ENCODE results near the gene TMEM132D. TPM values are rescaled to one million over a fixed set of nuclear protein-coding genes. Genes with fewer than 3 reads are reported as not detected.

Gene TMEM132D
- total and polyA plus RNA-seq, 2 experiments from 2014 or later: not detected

GRCh38 chr12:129163861-129164260, 740.0 kb downstream of the TMEM132D start:
- no peak overlapping the region for H3K4me2 ChIP-seq (ENCODE audit: unreplicated experiment)
- no peaks in the 10 kb centered on the region for H3K36me3 ChIP-seq (ENCODE audit: low read depth)
- H3F3A ChIP-seq (ENCODE audit: insufficient read depth): no peaks in the 10 kb centered on the region
- H3K27me3 ChIP-seq (replicated peaks; ENCODE audit: insufficient read depth): no peaks in the 10 kb centered on the region
- no peak for TF ChIP-seq EZH2 (IDR thresholded peaks at IDR 0.05; ENCODE audit: insufficient read depth, poor library complexity, severe bottlenecking)
- no peak overlapping the region for H3K27ac ChIP-seq
- H3K9ac ChIP-seq: no peak overlapping the region
- no peaks in the 10 kb centered on the region for H3K9me3 ChIP-seq (ENCODE audit: low read depth)
- no peaks in the 10 kb centered on the region for H4K20me1 ChIP-seq (ENCODE audit: insufficient read depth)
- no peak for DNase-seq
- 9 to 12% methylated on average over 6 of the region's 6 CpGs for WGBS, 2 experiments (ENCODE audit: low coverage in 1 of 2, low lambda C conversion rate in 2 of 2, missing lambda C conversion rate in 2 of 2)
- no peaks in the 10 kb centered on the region for H3K9me2 ChIP-seq (ENCODE audit: insufficient read depth)
- H3K4me3 ChIP-seq: no peak overlapping the region
- H3K79me2 ChIP-seq (ENCODE audit: insufficient read depth): no peaks in the 10 kb centered on the region
- H3K4me1 ChIP-seq (ENCODE audit: insufficient read depth): no peaks in the 10 kb centered on the region
- no peak overlapping the region for H2AFZ ChIP-seq
- in situ Hi-C loops (cut with MboI): no loop called here

- WGBS, 2 experiments (ENCODE audit: low coverage in 1 of 2, low lambda C conversion rate in 2 of 2, missing lambda C conversion rate in 2 of 2): 12 to 13% methylated on average over 4 of the region's 4 CpGs
- Histone ChIP-seq H3K9me3 (ENCODE audit: low read depth) (no peaks in the 10 kb centered on the region), H3F3A (ENCODE audit: insufficient read depth) (no peaks in the 10 kb centered on the region), H3K36me3 (ENCODE audit: low read depth) (no peaks in the 10 kb centered on the region), H3K4me1 (ENCODE audit: insufficient read depth) (no peaks in the 10 kb centered on the region), H3K27ac (no peak overlapping the region), H3K4me2 (ENCODE audit: unreplicated experiment) (no peak overlapping the region), H3K4me3 (no peak overlapping the region), H4K20me1 (ENCODE audit: insufficient read depth) (no peaks in the 10 kb centered on the region), H3K9me2 (ENCODE audit: insufficient read depth) (no peaks in the 10 kb centered on the region), H3K9ac (no peak overlapping the region), H3K27me3 (replicated peaks; ENCODE audit: insufficient read depth) (no peaks in the 10 kb centered on the region), H3K79me2 (ENCODE audit: insufficient read depth) (no peaks in the 10 kb centered on the region), H2AFZ (no peak overlapping the region)
- no peak for DNase-seq
- in situ Hi-C loops (cut with MboI): no loop called here
- TF ChIP-seq EZH2 (IDR thresholded peaks at IDR 0.05; ENCODE audit: insufficient read depth, poor library complexity, severe bottlenecking): no peak
- TF ChIP-seq EZH2phosphoT487 (IDR thresholded peaks at IDR 0.05; ENCODE audit: insufficient read depth, low read depth): no peak
Measured at GRCh38 chr12:129163461-129163860, 740.4 kb downstream of the TMEM132D start.

GRCh38 chr12:129162805-129163204, 741.0 kb downstream of the TMEM132D start:
- H3K9me3 ChIP-seq (ENCODE audit: low read depth): no peaks in the 10 kb centered on the region
- DNase-seq: no peak
- H3K27ac ChIP-seq: no peak overlapping the region
- no peak overlapping the region for H2AFZ ChIP-seq
- H3K79me2 ChIP-seq (ENCODE audit: insufficient read depth): no peaks in the 10 kb centered on the region
- TF ChIP-seq EZH2phosphoT487 (IDR thresholded peaks at IDR 0.05; ENCODE audit: insufficient read depth, low read depth) (no peak), EZH2 (IDR thresholded peaks at IDR 0.05; ENCODE audit: insufficient read depth, poor library complexity, severe bottlenecking) (no peak)
- H4K20me1 ChIP-seq (ENCODE audit: insufficient read depth): no peaks in the 10 kb centered on the region
- no peak overlapping the region for H3K4me2 ChIP-seq (ENCODE audit: unreplicated experiment)
- H3K4me3 ChIP-seq: no peak overlapping the region
- no peaks in the 10 kb centered on the region for H3K27me3 ChIP-seq (replicated peaks; ENCODE audit: insufficient read depth)
- in situ Hi-C loops (cut with MboI): no loop called here
- H3F3A ChIP-seq (ENCODE audit: insufficient read depth): no peaks in the 10 kb centered on the region
- 19 to 22% methylated on average over 4 of the region's 4 CpGs for WGBS, 2 experiments (ENCODE audit: low coverage in 1 of 2, low lambda C conversion rate in 2 of 2, missing lambda C conversion rate in 2 of 2)
- H3K36me3 ChIP-seq (ENCODE audit: low read depth): no peaks in the 10 kb centered on the region
- no peak overlapping the region for H3K9ac ChIP-seq
- no peaks in the 10 kb centered on the region for H3K9me2 ChIP-seq (ENCODE audit: insufficient read depth)
- no peaks in the 10 kb centered on the region for H3K4me1 ChIP-seq (ENCODE audit: insufficient read depth)

- Histone ChIP-seq H3K4me1 (ENCODE audit: insufficient read depth) (no peaks in the 10 kb centered on the region), H4K20me1 (ENCODE audit: insufficient read depth) (no peaks in the 10 kb centered on the region), H3K4me3 (no peak overlapping the region), H3K27ac (no peak overlapping the region), H3K27me3 (replicated peaks; ENCODE audit: insufficient read depth) (no peaks in the 10 kb centered on the region), H3K4me2 (ENCODE audit: unreplicated experiment) (no peak overlapping the region), H3K9me3 (ENCODE audit: low read depth) (no peaks in the 10 kb centered on the region), H3K9ac (no peak overlapping the region), H3K9me2 (ENCODE audit: insufficient read depth) (no peaks in the 10 kb centered on the region), H3K36me3 (ENCODE audit: low read depth) (no peaks in the 10 kb centered on the region), H3F3A (ENCODE audit: insufficient read depth) (no peaks in the 10 kb centered on the region), H3K79me2 (ENCODE audit: insufficient read depth) (no peaks in the 10 kb centered on the region), H2AFZ (no peak overlapping the region)
- TF ChIP-seq EZH2 (IDR thresholded peaks at IDR 0.05; ENCODE audit: insufficient read depth, poor library complexity, severe bottlenecking): no peak
- TF ChIP-seq EZH2phosphoT487 (IDR thresholded peaks at IDR 0.05; ENCODE audit: insufficient read depth, low read depth): no peak
- in situ Hi-C loops (cut with MboI): no loop called here
- WGBS, 2 experiments (ENCODE audit: low coverage in 1 of 2, low lambda C conversion rate in 2 of 2, missing lambda C conversion rate in 2 of 2): 4 to 10% methylated on average over 4 of the region's 4 CpGs
- no peak for DNase-seq
Measured at GRCh38 chr12:129161511-129161910, 742.3 kb downstream of the TMEM132D start.

- DNase-seq: no peak
- no peak overlapping the region for H3K4me3 ChIP-seq
- no peak for TF ChIP-seq EZH2 (IDR thresholded peaks at IDR 0.05; ENCODE audit: insufficient read depth, poor library complexity, severe bottlenecking)
- no peaks in the 10 kb centered on the region for H4K20me1 ChIP-seq (ENCODE audit: insufficient read depth)
- no peak overlapping the region for H2AFZ ChIP-seq
- no peaks in the 10 kb centered on the region for H3F3A ChIP-seq (ENCODE audit: insufficient read depth)
- H3K4me1 ChIP-seq (ENCODE audit: insufficient read depth): no peaks in the 10 kb centered on the region
- H3K79me2 ChIP-seq (ENCODE audit: insufficient read depth): no peaks in the 10 kb centered on the region
- no peaks in the 10 kb centered on the region for H3K36me3 ChIP-seq (ENCODE audit: low read depth)
- in situ Hi-C loops (cut with MboI): no loop called here
- H3K4me2 ChIP-seq (ENCODE audit: unreplicated experiment): no peak overlapping the region
- H3K9me2 ChIP-seq (ENCODE audit: insufficient read depth): no peaks in the 10 kb centered on the region
- no peak overlapping the region for H3K9ac ChIP-seq
- H3K27me3 ChIP-seq (replicated peaks; ENCODE audit: insufficient read depth): no peaks in the 10 kb centered on the region
- H3K9me3 ChIP-seq (ENCODE audit: low read depth): no peaks in the 10 kb centered on the region
- no peak overlapping the region for H3K27ac ChIP-seq
Measured at GRCh38 chr12:129160282-129160681, 743.5 kb downstream of the TMEM132D start.

All from GM23248 (cell line).